Stomach (tissue), 9 donors: ENCODE measurements around the gene INIP. TPM values are rescaled to one million over a fixed set of nuclear protein-coding genes. Genes with fewer than 3 reads are reported as not detected.

ENCODE experiments used
- DNase-seq, 2 donors: peaks; one replicate each; pipeline versions ENCODE4 v3.0.0 to v3.0.0-alpha.2; 2013 to 2019
- H3K27ac ChIP-seq, 5 donors: fragments of 200-600 bp in 4 of 5; sonication (generic) in 4 of 5; one replicate each; pipeline ENCODE4 v1.5.1; 2013 to 2019; ENCODE audit warnings: mild to moderate bottlenecking in 1 of 5, moderate library complexity in 1 of 5
- H3K27me3 ChIP-seq, 3 donors: fragments of 200-600 bp; sonication (generic); one replicate each; pipeline ENCODE4 v1.5.1; 2017 to 2019; ENCODE audit warnings: mixed run types in 1 of 3
- H3K36me3 ChIP-seq, 4 donors: fragments of 200-600 bp; sonication (generic); 1 replicate in 3 of 4; 2 replicates in 1 of 4; pipeline ENCODE4 v1.5.1; 2016 to 2019
- H3K4me1 ChIP-seq, 4 donors: fragments of 200-600 bp; sonication (generic); one replicate each; pipeline ENCODE4 v1.5.1; 2016 to 2019
- H3K4me3 ChIP-seq, 4 donors: fragments of 200-600 bp; sonication (generic) in 3 of 4; one replicate each; pipeline ENCODE4 v1.5.1; 2016 to 2019; ENCODE audit warnings: mild to moderate bottlenecking in 1 of 4
- H3K9me3 ChIP-seq, 4 donors: fragments of 200-600 bp; sonication (generic); one replicate each; pipeline ENCODE4 v1.5.1; 2016 to 2019
- EP300 ChIP-seq: sonication (generic); formaldehyde crosslinking; IDR thresholded peaks from one replicate; pipeline ENCODE4 v1.6.1; 2017; ENCODE audit warnings: antibody characterized with exemption
- POLR2A ChIP-seq, 4 donors: fragments of 450-650 bp; IDR thresholded peaks; one replicate each; pipeline ENCODE4 v1.6.1; 2016; ENCODE audit warnings: antibody characterized with exemption in 4 of 4, control low read depth in 2 of 4, mild to moderate bottlenecking in 1 of 4, moderate library complexity in 1 of 4
- POLR2AphosphoS5 ChIP-seq, 3 donors: sonication (generic); formaldehyde crosslinking; IDR thresholded peaks; one replicate each; pipeline ENCODE4 v1.6.1; 2016; ENCODE audit warnings: antibody characterized with exemption in 3 of 3
- WGBS, 5 donors: extraction: QIAGEN DNeasy Blood & Tissue Kit in 3 of 5; methylation state at CpG; one replicate each; pipeline versions ENCODE4 v1.1.5 to v1.1.7; 2013 to 2018; 5-methylcytosine and 5-hydroxymethylcytosine counted together
- intact Hi-C: fragments of 100-400 bp; cut with DNase I; formaldehyde crosslinking; loops from one replicate; pipeline ENCODE4 v1.15.1; 2023; ENCODE audit warnings: low total_unique reads
- polyA plus RNA-seq, 3 donors: library from polyadenylated mRNA; stranded (reverse); fragments of 200-250 nt; gene quantifications; one replicate each; pipeline ENCODE4 v1.2.3, GENCODE V29; 2013
- total RNA-seq, 5 donors: library from RNA; depleted of rRNA; stranded (reverse); fragments of >200 nt; gene quantifications; one replicate each; pipeline versions ENCODE4 v1.1.0 to v1.2.3, GENCODE V29; 2014 to 2016
- TF ChIP-seq, protein P1 (sequence below), 7 experiments: fragments of 450-650 bp in 4 of 7; fragments of 200-600 bp in 3 of 7; sonication (generic) in 3 of 7; IDR thresholded peaks; one replicate each; pipeline ENCODE4 v1.5.1; 2016 to 2019; ENCODE audit warnings: antibody characterized with exemption in 7 of 7, control low read depth in 2 of 7, mild to moderate bottlenecking in 1 of 7
- donor health status: healthy with polysubstance abuse.
- donor health status: Bipolar disorder and iron deficiency.
- donor health status: healthy.

INIP gene
- total and polyA plus RNA-seq, 8 donors: 4.6 to 20.2 (median 12.5) TPM; not detected in 1

DNA sequence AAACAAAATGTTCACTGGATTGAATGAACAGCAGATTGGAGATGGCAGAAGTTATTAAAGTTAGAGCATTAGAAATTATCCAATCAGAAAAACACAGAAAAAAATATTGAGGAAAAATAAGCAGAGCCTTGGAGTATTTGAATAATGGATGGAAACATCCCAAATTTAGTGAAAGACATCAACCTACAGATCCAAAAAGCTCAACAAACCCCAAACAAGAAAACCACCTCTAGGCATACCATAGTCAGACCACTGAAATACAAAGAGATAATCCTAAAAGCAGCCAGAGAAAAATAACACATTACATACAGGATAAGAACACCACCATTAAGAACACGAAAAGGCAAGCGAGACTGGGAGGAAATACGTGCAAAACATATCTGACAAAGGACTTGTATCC is 5.2 kb downstream of the INIP start:
- no peak for DNase-seq
- H3K27me3 ChIP-seq: no peaks in the 10 kb centered on the region
- no peak overlapping the region for H3K27ac ChIP-seq
- intact Hi-C loops: no loop called here
- peaks cover 0 to 4% (median 0%) of the 10 kb centered on the region in 4 donors for H3K9me3 ChIP-seq
- 94 to 100% (median 99%) methylated on average over 3 of the region's 3 CpGs for WGBS, 5 donors
- H3K36me3 ChIP-seq: peaks cover 0 to 45% (median 17%) of the 10 kb centered on the region in 4 donors
- H3K4me3 ChIP-seq: no peak overlapping the region
- TF ChIP-seq POLR2AphosphoS5 (IDR thresholded peaks at IDR 0.05): no peak
- TF ChIP-seq, protein P1, sequence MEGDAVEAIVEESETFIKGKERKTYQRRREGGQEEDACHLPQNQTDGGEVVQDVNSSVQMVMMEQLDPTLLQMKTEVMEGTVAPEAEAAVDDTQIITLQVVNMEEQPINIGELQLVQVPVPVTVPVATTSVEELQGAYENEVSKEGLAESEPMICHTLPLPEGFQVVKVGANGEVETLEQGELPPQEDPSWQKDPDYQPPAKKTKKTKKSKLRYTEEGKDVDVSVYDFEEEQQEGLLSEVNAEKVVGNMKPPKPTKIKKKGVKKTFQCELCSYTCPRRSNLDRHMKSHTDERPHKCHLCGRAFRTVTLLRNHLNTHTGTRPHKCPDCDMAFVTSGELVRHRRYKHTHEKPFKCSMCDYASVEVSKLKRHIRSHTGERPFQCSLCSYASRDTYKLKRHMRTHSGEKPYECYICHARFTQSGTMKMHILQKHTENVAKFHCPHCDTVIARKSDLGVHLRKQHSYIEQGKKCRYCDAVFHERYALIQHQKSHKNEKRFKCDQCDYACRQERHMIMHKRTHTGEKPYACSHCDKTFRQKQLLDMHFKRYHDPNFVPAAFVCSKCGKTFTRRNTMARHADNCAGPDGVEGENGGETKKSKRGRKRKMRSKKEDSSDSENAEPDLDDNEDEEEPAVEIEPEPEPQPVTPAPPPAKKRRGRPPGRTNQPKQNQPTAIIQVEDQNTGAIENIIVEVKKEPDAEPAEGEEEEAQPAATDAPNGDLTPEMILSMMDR (IDR thresholded peaks at IDR 0.05): no peak
- TF ChIP-seq EP300: no peak
- TF ChIP-seq POLR2A (IDR thresholded peaks at IDR 0.05): no peak
- H3K4me1 ChIP-seq: peaks cover 6 to 36% (median 23%) of the 10 kb centered on the region in 4 donors

DNA sequence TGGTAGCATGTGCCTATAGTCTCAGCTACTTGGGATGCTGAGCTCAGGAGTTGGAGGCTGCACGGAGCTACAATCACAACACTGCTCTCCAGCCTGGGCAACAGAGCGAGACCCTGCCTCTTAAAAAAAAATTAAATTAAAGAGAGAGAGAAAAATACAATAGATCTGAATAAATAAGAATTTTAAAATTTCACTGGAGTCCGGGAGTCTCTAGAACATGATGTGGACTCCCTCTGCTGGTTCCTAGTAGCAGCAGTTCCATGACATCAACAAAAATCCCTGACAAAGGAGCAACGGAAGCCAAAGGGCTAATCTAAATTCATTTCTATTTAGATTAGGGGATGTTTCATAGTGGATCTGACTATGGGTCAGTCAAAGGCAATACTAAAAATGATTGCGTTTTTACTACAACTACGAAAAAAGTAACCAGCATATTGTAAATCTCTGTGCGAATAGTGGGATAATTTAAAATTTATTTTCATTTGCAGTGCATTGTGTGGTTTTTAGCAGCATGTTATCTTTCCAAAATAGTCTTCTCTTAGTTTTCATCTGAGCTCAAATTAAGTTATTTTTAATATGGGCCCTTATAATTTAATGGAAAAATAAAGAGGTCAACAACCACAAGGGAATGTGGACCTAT is 6.7 kb downstream of the INIP start:
- H3K27ac ChIP-seq: no peak overlapping the region
- H3K27me3 ChIP-seq: no peaks in the 10 kb centered on the region
- peaks cover 0 to 45% (median 17%) of the 10 kb centered on the region in 4 donors for H3K36me3 ChIP-seq
- H3K9me3 ChIP-seq: peaks cover 0 to 4% (median 0%) of the 10 kb centered on the region in 4 donors
- TF ChIP-seq POLR2A (IDR thresholded peaks at IDR 0.05): no peak
- no peak for TF ChIP-seq EP300
- TF ChIP-seq, protein P1 (IDR thresholded peaks at IDR 0.05): peak in 3 of 7 experiments; percentile 16 to 35 (median 34)
- TF ChIP-seq POLR2AphosphoS5 (IDR thresholded peaks at IDR 0.05): no peak
- DNase-seq: peak in 1 of 2 donors; percentile 69
- WGBS, 5 donors: 53 to 73% (median 61%) methylated on average over 7 of the region's 7 CpGs
- intact Hi-C loops: no loop called here
- peaks cover 0 to 25% (median 12%) of the 10 kb centered on the region in 4 donors for H3K4me1 ChIP-seq
- no peak overlapping the region for H3K4me3 ChIP-seq

DNA sequence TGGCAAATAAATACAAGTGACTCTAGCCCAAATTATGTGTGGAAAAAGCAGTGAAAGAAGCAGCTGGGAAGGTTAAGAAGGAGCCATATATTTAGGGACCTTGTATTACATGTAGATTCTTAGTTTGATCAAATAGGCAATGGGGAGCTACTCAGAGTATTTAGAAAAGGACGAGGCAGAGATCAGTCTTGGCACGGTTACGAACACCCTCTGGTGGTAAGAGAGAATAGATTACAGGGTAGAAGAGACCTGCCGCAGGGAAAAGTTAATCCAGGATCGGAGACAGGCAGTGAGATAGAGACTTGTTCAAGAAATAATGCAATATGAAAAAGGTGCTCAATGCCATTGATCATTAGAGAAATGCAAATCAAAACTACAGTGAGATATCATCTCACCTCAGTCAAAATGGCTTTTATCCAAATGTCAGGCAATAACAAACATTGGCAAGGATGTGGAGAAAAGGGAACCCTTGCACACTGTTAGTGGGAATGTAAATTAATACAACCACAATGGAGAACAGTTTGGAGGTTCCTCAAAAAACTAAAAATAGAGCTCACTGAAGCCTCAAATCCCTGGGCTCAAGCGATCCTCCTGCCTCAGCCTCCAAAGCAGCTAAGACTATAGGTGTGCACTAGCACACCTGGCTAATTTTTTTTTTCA is 12.0 kb downstream of the INIP start:
- Histone ChIP-seq H3K4me3 (no peak overlapping the region), H3K36me3 (peaks cover 0 to 22% (median 12%) of the 10 kb centered on the region in 4 donors), H3K27ac (no peak overlapping the region), H3K27me3 (no peaks in the 10 kb centered on the region), H3K9me3 (no peaks in the 10 kb centered on the region), H3K4me1 (peaks cover 3 to 14% (median 9%) of the 10 kb centered on the region in 4 donors)
- intact Hi-C loops: no loop called here
- WGBS, 5 donors: 28 to 47% (median 35%) methylated on average over 6 of the region's 6 CpGs
- TF ChIP-seq, protein P1 (IDR thresholded peaks at IDR 0.05): peak in 5 of 7 experiments; percentile 16 to 60 (median 28)
- TF ChIP-seq POLR2AphosphoS5 (IDR thresholded peaks at IDR 0.05): no peak
- peak; percentile 36 to 81 for DNase-seq

DNA sequence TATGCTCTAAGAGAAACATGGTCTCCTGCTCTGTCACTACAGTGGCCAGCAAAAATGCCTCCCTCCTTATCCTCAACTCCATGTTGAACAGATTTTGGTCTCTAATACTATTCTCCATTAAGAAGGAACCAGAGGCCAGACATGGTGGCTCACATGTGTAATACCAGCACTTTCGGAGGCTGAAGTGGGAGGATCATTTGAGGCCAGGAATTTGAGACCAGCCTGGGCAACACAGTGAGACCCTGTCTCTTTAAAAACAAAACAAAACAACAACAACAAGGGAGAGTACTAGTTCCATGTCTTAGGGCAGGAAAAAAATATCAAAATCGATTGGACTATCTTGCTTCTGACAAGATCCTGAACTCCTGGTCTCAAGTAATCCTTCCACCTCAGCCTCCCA is 14.6 kb downstream of the INIP start:
- 87 to 94% (median 91%) methylated on average over 2 of the region's 2 CpGs for WGBS, 5 donors
- Histone ChIP-seq H3K36me3 (peaks cover 0 to 30% (median 24%) of the 10 kb centered on the region in 4 donors), H3K9me3 (no peaks in the 10 kb centered on the region), H3K27ac (no peak overlapping the region), H3K4me1 (peaks cover 3 to 12% (median 8%) of the 10 kb centered on the region in 4 donors), H3K27me3 (no peaks in the 10 kb centered on the region), H3K4me3 (no peak overlapping the region)
- intact Hi-C loops: no loop called here
- TF ChIP-seq POLR2AphosphoS5 (IDR thresholded peaks at IDR 0.05): no peak
- TF ChIP-seq, protein P1 (IDR thresholded peaks at IDR 0.05): no peak
- no peak for TF ChIP-seq POLR2A (IDR thresholded peaks at IDR 0.05)
- DNase-seq: no peak
